Activated CD4-positive, alpha-beta T cell treated with anti-CD3 and anti-CD28 coated beads, Interleukin-2, amount 50 U/mL, for 16 hours (primary cell): Measurements from ENCODE around the gene CD2BP2.
"Not testable (repeated sequence)": the region's sequence is repeated elsewhere in the genome, so short reads cannot be mapped to it uniquely, and the experiment has no call there.

Source experiments
- DNase-seq: peaks from one replicate; pipeline ENCODE4 v3.0.0-alpha.2; 2020

CD2BP2 gene

GRCh38 chr16:30355144-30355953 is at the start of gene CD2BP2:
Gene CD2BP2 (minus strand): TSS chr16:30355308. CDS start chr16:30354681, 627 bp downstream.
- DNase-seq, result peak; percentile 96

GRCh38 chr16:30401768-30402425 is 46.8 kb upstream of the CD2BP2 start:
- DNase-seq, result no peak

DNA sequence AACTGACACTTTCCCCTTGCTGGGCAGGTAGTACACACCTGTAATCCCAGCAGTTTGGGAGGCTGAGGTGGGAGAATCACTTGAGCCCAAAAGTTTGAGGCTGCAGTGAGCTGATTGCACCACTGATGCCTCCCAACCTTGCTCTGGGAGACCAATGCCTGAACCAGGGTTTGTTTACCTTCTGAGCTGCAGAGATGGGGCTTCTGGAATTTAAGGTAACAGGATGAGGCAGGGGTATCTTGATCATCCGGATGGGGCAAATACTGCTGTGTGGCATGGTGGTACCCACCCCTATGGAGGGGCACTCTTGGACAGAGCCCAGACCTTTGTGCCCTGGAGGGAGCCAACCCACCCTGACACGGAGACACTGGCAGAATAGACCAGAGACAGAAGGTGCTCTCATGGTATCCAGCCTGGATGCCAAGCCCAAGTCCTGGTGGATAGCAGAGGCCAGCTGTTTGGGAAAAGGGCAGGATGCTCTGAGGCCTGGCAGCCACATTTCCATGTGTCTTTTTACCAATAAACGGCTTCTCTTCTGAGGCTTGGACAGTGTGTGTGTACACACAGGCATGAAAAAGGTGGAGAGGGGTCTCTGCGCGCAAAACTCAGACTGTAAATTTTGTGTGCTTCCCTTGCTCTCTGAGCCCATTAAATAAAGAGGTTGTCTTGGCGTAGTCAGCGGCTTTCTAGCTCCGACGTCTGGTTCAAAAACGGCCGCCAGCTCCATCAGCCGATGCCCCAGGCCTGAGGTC is 44.5 kb upstream of the CD2BP2 start:
- no peak for DNase-seq

DNA sequence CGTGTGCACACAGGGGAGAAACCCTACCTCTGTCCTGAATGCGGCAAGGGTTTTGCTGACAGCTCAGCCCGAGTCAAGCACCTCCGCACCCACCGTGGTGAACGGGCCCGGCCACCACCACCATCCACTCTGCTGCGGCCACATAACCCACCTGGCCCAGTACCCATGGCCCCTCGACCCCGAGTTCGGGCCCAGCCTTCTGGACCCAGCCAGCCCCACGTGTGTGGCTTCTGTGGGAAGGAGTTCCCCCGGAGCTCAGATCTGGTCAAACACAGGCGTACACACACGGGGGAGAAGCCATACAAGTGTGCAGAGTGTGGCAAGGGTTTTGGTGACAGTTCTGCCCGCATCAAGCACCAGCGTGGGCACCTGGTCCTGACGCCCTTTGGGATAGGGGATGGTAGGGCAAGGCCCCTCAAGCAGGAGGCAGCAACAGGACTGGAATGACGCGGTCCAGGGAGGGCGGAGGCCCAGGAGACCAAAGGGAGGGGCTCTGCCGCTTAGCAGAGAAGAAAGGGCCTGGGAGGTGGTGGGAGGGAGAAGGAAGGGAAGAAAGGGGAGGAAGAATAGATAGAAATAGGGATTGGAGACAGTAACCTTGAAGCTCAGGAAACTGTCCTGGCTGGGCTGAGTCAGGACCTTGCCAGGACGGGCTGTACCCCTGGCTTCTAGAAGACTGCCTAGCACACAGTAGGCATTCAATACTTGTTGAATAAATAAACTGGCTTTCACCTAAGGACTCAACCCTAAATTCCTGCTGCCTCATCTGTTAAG is 43.7 kb upstream of the CD2BP2 start:
- no peak for DNase-seq

DNA sequence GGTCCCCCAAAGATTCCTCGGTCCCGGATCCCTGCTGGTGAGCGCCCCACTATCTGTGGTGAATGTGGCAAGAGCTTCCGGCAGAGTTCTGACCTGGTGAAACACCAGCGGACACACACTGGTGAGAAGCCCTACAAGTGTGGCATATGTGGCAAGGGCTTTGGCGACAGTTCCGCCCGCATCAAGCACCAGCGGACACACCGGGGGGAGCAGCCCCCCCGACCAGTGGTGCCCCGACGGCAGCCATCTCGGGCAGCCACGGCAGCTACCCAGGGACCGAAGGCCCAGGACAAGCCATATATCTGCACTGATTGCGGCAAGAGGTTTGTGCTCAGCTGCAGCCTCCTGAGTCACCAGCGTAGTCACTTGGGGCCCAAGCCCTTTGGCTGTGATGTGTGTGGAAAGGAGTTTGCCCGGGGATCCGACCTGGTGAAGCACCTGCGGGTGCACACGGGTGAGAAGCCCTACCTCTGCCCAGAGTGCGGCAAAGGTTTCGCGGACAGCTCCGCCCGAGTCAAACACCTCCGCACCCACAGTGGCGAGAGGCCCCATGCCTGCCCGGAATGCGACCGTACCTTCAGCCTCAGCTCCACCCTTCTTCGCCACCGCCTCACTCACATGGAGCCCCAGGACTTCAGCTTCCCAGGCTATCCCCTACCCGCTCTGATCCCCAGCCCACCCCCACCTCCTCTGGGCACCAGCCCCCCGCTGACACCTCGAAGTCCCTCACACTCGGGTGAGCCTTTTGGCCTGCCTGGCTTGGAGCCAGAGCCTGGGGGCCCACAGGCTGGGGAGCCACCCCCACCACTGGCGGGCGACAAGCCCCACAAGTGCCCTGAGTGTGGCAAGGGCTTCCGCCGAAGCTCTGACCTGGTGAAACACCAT is 42.9 kb upstream of the CD2BP2 start:
- DNase-seq, result no peak

DNA sequence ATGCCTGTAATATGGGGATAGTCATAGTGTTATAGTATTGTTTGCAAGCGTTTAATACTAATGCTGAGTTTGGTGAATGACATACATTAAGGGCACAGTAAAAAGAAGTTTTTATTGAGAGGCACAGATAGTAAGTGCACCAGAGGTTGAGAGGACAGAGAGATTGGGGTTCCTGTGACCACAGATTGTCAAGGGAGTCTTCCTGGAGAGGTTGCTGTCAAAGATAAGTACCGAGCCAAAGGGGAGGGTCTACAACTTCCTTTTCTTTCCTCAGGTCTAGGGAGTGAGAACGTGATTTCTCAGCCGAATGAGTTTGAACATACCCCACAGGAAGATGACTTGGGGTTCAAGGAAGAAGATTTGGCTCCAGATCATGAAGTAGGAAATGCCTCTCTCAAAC is 41.9 kb upstream of the CD2BP2 start:
- no peak for DNase-seq

GRCh38 chr16:30396627-30397026 is 41.5 kb upstream of the CD2BP2 start:
- DNase-seq, result not testable (repeated sequence)

DNA sequence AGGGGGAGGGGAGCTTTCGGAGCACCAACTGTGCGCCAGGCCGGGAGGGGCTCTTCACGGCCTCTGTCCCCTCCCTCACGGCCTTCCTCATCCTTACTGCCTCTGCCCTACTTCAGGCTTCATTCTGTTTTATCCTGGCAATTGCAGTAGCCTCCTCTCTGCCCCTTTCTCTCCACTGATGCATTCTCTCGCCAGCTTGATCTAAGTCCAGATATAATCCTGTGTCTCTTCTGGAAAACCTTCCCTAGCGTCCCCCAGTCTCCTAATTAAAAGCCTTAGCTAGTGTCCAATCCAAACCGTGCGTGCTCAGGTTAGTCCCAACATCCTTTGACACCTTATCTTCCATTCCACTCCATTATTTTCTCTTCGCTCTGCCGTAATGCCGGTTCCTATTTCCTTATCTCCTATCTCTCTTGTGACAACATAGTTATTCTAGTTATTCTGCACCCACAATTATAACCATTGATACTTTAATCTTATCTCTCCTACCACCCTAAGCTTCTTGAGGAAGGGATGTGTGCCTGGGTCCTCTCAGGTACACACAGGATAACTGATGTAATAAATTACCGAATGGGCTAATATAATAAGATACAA is 41.0 kb upstream of the CD2BP2 start:
- no peak for DNase-seq

DNA sequence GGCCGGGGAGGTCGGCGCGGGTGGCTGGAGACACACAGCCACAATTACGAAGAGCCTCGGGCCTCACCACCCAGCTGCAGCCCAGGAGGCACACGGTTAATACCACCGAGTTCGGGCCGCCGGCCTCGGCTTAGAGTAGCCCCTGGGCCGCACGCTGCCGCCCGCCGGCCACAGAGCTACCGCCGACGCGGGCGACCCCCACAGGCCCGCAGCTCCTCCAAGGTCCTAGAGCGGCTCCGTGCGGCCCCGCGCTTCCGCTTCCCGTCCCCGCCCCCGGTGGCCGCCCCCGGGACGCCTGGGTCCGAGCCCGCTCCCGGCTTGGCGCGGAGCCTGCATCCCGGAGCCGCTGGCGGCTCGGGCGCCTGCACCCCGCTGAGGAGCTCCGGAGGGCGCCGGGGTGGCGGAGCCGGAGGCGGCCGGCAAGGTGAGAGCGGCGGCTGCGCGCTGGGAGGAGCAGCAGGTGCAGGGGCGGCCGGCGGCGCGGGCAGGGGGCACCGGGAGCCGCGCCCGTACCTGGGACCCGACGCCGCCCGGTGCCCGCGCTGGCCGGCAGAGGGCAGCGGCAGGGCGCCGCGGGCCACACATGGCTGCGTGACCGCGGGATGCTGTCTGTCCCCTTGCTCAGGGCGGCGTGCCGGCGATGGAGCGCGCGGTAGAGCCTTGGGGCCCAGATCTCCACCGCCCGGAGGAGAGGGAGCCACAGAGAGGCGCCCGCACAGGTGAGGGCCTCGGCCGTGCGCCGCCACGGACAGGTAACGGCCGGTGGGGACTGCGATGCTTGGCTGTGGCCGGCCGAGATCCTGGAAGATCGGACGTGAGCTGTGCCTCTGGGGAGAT is 40.3 kb upstream of the CD2BP2 start, which contains the start of gene ZNF48:
Gene ZNF48, plus strand, starts transcription at position 266 of the 837 bp plus-strand sequence. Its CDS starts 375 bp downstream, at position 641.
- peak; percentile 51 for DNase-seq

DNA sequence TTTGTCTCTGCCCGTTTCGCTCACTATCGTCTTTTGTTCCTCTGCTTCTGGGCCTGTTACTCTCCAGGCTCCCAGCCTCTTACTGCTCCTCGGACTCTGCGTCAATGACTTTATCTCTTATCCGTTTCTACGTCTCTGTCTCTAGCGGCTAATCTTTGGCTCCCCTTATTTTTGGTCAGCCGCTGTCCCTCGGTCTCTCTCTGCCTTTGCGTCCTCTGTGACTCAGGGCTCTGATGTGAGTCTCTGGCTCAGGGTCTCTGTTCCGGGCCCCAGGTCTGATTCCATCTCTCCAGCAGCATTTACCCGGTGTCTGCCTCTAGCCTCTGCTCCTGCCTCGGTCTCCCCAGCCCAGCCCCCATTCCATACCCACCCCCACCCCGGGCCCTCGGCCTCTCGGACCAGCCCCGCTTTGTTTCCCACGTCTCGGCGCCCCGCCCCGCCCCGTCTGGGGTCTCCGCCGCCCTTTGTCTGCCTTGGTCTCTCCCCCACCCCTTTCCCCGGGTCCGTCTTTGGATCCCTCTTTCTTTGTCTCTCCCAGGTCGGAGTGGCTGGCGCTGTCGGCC is 39.6 kb upstream of the CD2BP2 start:
- no peak for DNase-seq

DNA sequence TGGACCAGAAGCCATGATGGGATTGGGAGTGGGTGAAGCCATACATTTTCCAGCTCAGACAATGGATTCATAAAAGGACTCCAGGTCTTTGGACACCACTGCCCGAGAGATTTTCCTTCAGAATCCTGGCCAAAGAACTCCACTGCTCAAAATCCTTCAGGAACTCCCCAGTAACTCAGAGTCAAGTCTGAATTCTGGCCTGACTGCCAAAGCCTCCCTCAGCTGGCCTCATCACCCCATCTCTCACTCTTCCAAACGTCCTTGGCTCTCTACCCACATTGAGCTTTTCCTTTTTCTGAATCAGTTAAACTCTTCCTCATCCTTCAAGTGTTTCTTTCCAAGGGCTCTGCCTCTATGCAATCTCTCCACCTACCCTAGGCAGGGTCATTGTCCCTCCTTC is 28.4 kb upstream of the CD2BP2 start:
- no peak for DNase-seq

DNA sequence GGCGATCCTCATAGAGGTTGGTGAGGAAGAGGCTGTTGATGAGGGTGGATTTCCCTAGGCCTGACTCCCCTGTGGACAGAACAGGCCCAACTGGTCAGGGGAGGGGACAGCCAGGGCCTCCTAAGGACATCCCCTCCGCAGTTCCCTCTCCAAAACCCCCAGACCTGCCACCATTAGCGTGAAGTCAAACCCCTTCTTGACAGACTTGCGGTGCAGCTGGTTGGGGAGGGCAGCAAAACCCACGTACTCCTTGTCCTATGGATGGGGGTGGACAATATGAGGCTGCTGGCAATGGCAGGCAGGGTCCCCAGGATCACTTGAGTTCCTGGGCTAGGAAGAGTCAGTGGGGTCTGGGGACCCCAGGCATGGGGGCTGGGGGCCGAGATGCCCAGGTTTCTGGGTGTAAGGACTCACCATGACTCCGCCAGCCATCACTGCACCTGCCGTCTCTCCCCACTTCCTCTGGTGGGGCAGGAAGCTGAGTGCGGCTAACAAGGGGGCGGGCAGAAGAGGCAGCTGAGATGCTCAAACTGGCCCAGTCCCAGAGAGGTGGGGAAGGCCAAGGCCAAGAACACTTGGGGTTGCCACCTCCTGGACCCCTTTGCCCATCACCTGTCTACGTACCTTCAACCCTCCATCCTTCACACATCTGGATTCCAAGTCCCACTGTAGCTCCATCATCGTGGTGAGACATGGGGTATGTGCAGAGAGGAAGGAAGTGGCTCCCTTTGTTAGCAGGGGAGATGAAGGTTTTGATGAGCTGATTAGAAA is 27.2 kb upstream of the CD2BP2 start, which contains the start of gene SEPTIN1:
Gene SEPTIN1, minus strand, starts transcription at position 451 of the 771 bp plus-strand sequence. Its CDS starts 19 bp downstream, at position 432.
- DNase-seq, result peak; percentile 88

DNA sequence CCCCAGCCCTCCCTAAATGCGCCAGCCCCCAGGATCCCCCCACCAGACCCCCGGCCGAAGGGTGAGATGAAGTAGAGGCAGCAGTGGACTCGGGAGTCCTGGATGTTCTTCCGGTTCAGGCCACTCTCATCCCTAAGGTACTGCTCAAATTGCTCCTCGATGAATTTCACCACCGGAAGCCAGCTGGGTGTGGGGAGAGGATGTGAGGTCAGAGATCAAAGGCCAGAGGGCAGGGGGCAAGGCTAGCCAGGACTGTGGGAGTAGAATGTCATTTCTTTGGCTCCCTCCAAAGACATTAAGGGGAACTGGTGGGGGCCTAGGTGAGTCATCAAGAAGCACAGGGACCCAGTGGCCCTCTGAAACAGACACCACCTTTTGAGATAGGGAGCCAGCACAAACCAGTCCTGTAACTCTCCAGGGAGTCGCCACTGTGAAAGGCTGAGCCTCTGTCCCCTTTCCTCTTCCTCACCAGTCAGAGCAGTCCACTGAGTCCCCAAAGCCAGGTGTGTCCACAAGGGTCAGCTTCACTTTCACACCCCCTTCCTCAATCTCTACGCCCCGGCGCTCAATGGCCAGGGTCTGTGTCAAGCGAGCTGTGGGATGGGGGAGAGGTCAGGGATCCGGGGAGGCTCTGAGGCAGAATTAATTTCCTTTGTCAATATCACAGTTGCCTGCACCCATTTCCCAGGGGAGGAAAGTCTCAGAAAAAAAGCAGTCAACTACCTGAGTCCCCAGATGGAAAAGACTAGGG is 26.4 kb upstream of the CD2BP2 start:
- peak; percentile 68 for DNase-seq

- no peak for DNase-seq
Measured at GRCh38 chr16:30380803-30381208, 25.7 kb upstream of the CD2BP2 start.

- DNase-seq, result no peak
Measured at GRCh38 chr16:30380072-30380802, 25.1 kb upstream of the CD2BP2 start.

DNA sequence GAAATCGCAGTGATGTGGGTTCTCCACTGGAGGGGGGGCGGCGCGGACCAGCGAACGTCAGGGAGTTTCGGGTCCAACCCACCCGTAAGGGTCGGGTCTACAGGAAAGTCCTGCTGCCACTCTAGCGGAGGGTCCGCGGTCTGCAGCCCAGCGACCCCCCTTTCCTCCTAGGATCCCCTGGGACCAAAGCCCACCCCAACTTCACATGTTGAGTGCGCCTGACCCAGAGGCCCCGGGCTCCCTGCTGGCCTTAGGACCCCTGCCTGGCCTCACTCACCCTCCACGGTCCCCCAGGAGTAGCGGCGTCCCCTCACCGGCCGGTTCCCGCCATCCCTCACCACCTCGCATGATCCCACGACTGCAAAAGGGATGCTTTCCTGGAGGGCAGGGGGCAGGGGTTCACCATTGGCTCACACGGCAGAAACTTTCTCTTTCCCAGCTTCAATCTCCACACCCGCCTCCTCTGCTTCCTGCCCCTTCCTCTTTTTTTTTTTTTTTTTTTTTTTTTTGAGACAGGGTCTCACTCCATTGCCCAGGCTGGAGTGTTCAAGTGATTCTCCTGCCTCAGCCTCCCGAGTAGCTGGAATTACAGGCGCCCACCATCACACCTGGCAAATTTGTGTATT is 24.2 kb upstream of the CD2BP2 start:
- no peak for DNase-seq
